WTC11 (cell line): ENCODE results near the gene UGT2B11. TPM values are rescaled to one million over a fixed set of nuclear protein-coding genes. Genes with fewer than 3 reads are reported as not detected.
"Not testable (repeated sequence)": the region's sequence is repeated elsewhere in the genome, so short reads cannot be mapped to it uniquely, and the experiment has no call there.

Source experiments
- ATAC-seq: fragments of 200-7000 bp; cut with Tn5 transposase; 2 replicates; pipeline ENCODE4 v1.10.0; 2021; ENCODE audit warnings: mild to moderate bottlenecking, moderate library complexity
- CTCF ChIA-PET: fragments of 300-600 bp; sonication (Branson Sonifier 250); formaldehyde crosslinking; loops from one replicate; lab custom pipeline; 2021; ENCODE audit warnings: antibody characterized with exemption; lab: Charles Lee
- POLR2A ChIA-PET: fragments of 350-600 bp; sonication (Branson Sonifier 250); formaldehyde crosslinking; loops from one replicate; lab custom pipeline; 2021; ENCODE audit warnings: antibody characterized with exemption; lab: Charles Lee
- DNase-seq: peaks from one replicate; pipeline ENCODE4 v3.0.0; 2021; ENCODE audit warnings: low spot score
- H3K27ac Mint-ChIP-seq: 2 replicates; pipeline ENCODE4 v1.8.0; 2021; ENCODE audit warnings: mixed read lengths
- H3K27me3 Mint-ChIP-seq: 2 replicates; pipeline ENCODE4 v1.8.0; 2021; ENCODE audit warnings: low read depth, mild to moderate bottlenecking, moderate library complexity, mixed read lengths
- H3K36me3 Mint-ChIP-seq: 2 replicates; pipeline ENCODE4 v1.8.0; 2021; ENCODE audit warnings: mixed read lengths
- H3K4me1 Mint-ChIP-seq: 2 replicates; pipeline ENCODE4 v1.8.0; 2022; ENCODE audit warnings: mixed read lengths
- H3K4me3 Mint-ChIP-seq: 2 replicates; pipeline ENCODE4 v1.8.0; 2021; ENCODE audit warnings: mild to moderate bottlenecking, moderate library complexity, mixed read lengths
- H3K9me3 Mint-ChIP-seq: 2 replicates; pipeline ENCODE4 v1.8.0; 2021; ENCODE audit warnings: mixed read lengths
- MLX ChIP-seq: sonication (generic); formaldehyde crosslinking; IDR thresholded peaks from 2 replicates; pipeline ENCODE4 v1.8.1; 2023; ENCODE audit warnings: mild to moderate bottlenecking, missing genetic modification reagents, moderate library complexity
- ZNF121 ChIP-seq: sonication (generic); formaldehyde crosslinking; IDR thresholded peaks from 2 replicates; pipeline ENCODE4 v1.8.0; 2023; ENCODE audit warnings: missing genetic modification reagents
- total RNA-seq: library from RNA; stranded (reverse); gene quantifications from 3 replicates; pipeline ENCODE4 v1.2.3, GENCODE V29; 2021
- TF ChIP-seq, protein P1 (sequence below): fragments of 200-600 bp; IDR thresholded peaks from 2 replicates; pipeline ENCODE4 v1.8.0; 2022; ENCODE audit warnings: antibody characterized with exemption

The UGT2B11 gene
- total RNA-seq, 1 experiment from 2014 or later = not detected

- TF ChIP-seq MLX (CRISPR knock-in tag) (no peak), ZNF121 (CRISPR knock-in tag) (no peak)
Observed at GRCh38 chr4:69194166-69194565, 20.4 kb downstream of the UGT2B11 start (continued).

DNA sequence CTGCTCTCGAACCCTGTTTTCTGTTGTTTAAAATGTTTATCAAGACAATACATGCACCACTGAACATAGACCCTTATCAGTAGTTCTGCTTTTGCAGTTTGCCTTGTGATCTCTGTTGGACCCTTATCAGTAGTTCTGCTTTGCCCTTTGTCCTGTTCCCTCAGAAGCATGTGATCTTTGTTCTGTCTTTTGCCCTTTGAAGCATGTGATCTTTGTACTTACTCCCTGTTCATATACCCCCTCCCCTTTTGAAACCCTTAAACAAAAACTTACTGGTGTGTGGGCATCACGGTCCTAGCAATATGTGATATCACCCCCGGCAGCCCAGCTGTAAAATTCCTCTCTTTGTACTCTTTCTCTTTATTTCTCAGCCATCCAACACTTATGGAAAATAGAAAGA is 22.6 kb downstream of the UGT2B11 start:
- not testable (repeated sequence) for H3K27me3 Mint-ChIP-seq

DNA sequence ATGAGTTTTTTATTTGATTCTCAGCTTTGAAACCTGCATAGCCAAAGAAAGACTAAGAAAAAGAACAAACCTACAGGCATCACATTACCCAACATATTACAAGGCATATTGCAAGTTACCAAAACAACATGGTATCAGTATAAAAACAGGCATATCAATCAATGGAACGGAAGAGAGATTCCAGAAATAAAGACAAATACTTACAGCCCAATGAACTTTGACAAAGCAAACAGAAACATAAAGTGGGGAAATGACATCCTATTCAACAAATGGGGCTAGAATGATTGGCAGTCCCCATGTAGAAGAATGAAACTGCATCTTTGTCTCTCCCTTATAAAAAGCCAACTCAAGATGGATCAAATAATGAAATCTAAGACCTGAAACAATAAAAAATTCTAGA is 23.9 kb downstream of the UGT2B11 start:
- POLR2A ChIA-PET, DNase-seq, H3K27me3 Mint-ChIP-seq, CTCF ChIA-PET, ATAC-seq, H3K36me3 Mint-ChIP-seq, H3K27ac Mint-ChIP-seq, H3K4me1 Mint-ChIP-seq, H3K4me3 Mint-ChIP-seq, H3K9me3 Mint-ChIP-seq: not testable (repeated sequence)

More for the DNA sequence above, 22.6 kb downstream of the UGT2B11 start:
- H3K27ac Mint-ChIP-seq, DNase-seq, ATAC-seq, H3K4me3 Mint-ChIP-seq, H3K9me3 Mint-ChIP-seq, H3K4me1 Mint-ChIP-seq, H3K36me3 Mint-ChIP-seq, CTCF ChIA-PET, POLR2A ChIA-PET: not testable (repeated sequence)

GRCh38 chr4:69181519-69182169 is 32.9 kb downstream of the UGT2B11 start:
- H3K27me3 Mint-ChIP-seq, H3K4me3 Mint-ChIP-seq, DNase-seq, H3K9me3 Mint-ChIP-seq, CTCF ChIA-PET, H3K27ac Mint-ChIP-seq, H3K4me1 Mint-ChIP-seq, H3K36me3 Mint-ChIP-seq, ATAC-seq, POLR2A ChIA-PET: not testable (repeated sequence)

GRCh38 chr4:69179817-69180216 is 34.7 kb downstream of the UGT2B11 start:
- H3K4me1 Mint-ChIP-seq, H3K4me3 Mint-ChIP-seq, H3K36me3 Mint-ChIP-seq, CTCF ChIA-PET, H3K9me3 Mint-ChIP-seq, ATAC-seq, H3K27me3 Mint-ChIP-seq, POLR2A ChIA-PET, H3K27ac Mint-ChIP-seq, DNase-seq: not testable (repeated sequence)

GRCh38 chr4:69178751-69179205 is 35.8 kb downstream of the UGT2B11 start:
- H3K4me3 Mint-ChIP-seq, DNase-seq, H3K9me3 Mint-ChIP-seq, ATAC-seq, POLR2A ChIA-PET, H3K36me3 Mint-ChIP-seq, H3K27ac Mint-ChIP-seq, CTCF ChIA-PET, H3K27me3 Mint-ChIP-seq, H3K4me1 Mint-ChIP-seq: not testable (repeated sequence)

GRCh38 chr4:69170233-69171134 is 44.1 kb downstream of the UGT2B11 start:
- POLR2A ChIA-PET = not testable (repeated sequence)
- TF ChIP-seq, protein P1, sequence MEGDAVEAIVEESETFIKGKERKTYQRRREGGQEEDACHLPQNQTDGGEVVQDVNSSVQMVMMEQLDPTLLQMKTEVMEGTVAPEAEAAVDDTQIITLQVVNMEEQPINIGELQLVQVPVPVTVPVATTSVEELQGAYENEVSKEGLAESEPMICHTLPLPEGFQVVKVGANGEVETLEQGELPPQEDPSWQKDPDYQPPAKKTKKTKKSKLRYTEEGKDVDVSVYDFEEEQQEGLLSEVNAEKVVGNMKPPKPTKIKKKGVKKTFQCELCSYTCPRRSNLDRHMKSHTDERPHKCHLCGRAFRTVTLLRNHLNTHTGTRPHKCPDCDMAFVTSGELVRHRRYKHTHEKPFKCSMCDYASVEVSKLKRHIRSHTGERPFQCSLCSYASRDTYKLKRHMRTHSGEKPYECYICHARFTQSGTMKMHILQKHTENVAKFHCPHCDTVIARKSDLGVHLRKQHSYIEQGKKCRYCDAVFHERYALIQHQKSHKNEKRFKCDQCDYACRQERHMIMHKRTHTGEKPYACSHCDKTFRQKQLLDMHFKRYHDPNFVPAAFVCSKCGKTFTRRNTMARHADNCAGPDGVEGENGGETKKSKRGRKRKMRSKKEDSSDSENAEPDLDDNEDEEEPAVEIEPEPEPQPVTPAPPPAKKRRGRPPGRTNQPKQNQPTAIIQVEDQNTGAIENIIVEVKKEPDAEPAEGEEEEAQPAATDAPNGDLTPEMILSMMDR = peak; percentile 53
- TF ChIP-seq, all 79 proteins: peak for 1; not testable (repeated sequence) for 78
- Mint-ChIP-seq H3K4me1 (peaks cover 12% of the 10 kb centered on the region), H3K9me3 (peaks cover 12% of the 10 kb centered on the region)
- H3K36me3 Mint-ChIP-seq, H3K4me3 Mint-ChIP-seq, H3K27me3 Mint-ChIP-seq, H3K27ac Mint-ChIP-seq: not testable (repeated sequence)
- ATAC-seq (peak; percentile 73; the same call in 1 of the 2 replicates), DNase-seq (peak; percentile 50)
- CTCF ChIA-PET = interaction anchor here (0.6 to 1.4 kb wide), 7 partner anchors 110 to 859 kb away, joined by 3 to 10 read pairs (median 4); no protein-coding TSS in a partner anchor

DNA sequence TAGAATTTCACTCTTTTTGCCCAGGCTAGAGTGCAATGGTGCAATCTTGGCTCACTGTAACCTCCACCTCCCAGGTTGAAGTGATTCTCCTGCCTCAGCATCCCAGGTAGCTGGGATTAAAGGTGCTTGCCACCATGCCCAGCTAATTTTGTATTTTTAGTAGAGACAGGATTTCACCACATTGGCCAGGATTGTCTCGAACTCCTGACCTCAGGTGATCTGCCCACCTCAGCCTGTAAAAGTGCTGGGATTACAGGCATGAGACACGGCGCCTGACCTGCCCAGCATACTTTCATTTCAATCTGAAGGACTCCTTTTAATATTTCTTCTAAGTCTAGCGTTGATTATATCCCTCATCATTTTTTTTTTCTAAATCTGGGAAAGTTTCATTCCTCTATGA is 45.4 kb downstream of the UGT2B11 start:
- CTCF ChIA-PET = interaction anchor here (1.3 to 1.4 kb wide), 2 partner anchors 108 to 263 kb away, joined by 6 to 10 read pairs; no protein-coding TSS in a partner anchor
- H3K27ac Mint-ChIP-seq, ATAC-seq, POLR2A ChIA-PET, H3K27me3 Mint-ChIP-seq, DNase-seq, H3K36me3 Mint-ChIP-seq, H3K4me3 Mint-ChIP-seq, H3K4me1 Mint-ChIP-seq: not testable (repeated sequence)
- H3K9me3 Mint-ChIP-seq = peaks cover 12% of the 10 kb centered on the region
